Neuronal stem cell (in vitro differentiated cells): ENCODE measurements around the gene NLGN1.

ENCODE experiments used
- DNase-seq: peaks from one replicate; pipeline ENCODE4 v3.0.0-alpha.2; 2013; ENCODE audit warnings: low spot score
- H2AFZ ChIP-seq: one replicate; pipeline ENCODE4 v1.6.1; 2013; ENCODE audit warnings: mild to moderate bottlenecking, low read length, inconsistent platforms
- H2AK5ac ChIP-seq: 2 replicates; pipeline ENCODE4 v1.6.1; 2013; ENCODE audit warnings: low read depth, mild to moderate bottlenecking, inconsistent platforms, low read length, moderate library complexity, mixed read lengths
- H2BK120ac ChIP-seq: 2 replicates; pipeline ENCODE4 v1.6.1; 2013; ENCODE audit warnings: low read depth, mild to moderate bottlenecking, inconsistent platforms, low read length, moderate library complexity, mixed read lengths
- H2BK12ac ChIP-seq: one replicate; pipeline ENCODE4 v1.6.1; 2013; ENCODE audit warnings: low read length, inconsistent platforms
- H2BK15ac ChIP-seq: 2 replicates; pipeline ENCODE4 v1.6.1; 2013; ENCODE audit warnings: mild to moderate bottlenecking, low read length, inconsistent platforms, mixed read lengths
- H2BK5ac ChIP-seq: one replicate; pipeline ENCODE4 v1.6.1; 2013; ENCODE audit warnings: inconsistent platforms, mild to moderate bottlenecking, low read length, moderate library complexity
- H3K14ac ChIP-seq: one replicate; pipeline ENCODE4 v1.6.1; 2013; ENCODE audit warnings: low read length, inconsistent platforms
- H3K18ac ChIP-seq: 2 replicates; pipeline ENCODE4 v1.6.1; 2013; ENCODE audit warnings: low read length, inconsistent platforms
- H3K23ac ChIP-seq: 2 replicates; pipeline ENCODE4 v1.6.1; 2013; ENCODE audit warnings: low read depth, mild to moderate bottlenecking, mixed read lengths, low read length, inconsistent platforms; ENCODE audit not compliant: poor library complexity
- H3K27ac ChIP-seq: replicated peaks from 3 replicates; pipeline ENCODE4 v1.5.1; 2013; ENCODE audit warnings: low read length, inconsistent platforms
- H3K27me3 ChIP-seq, 3 experiments: 2 replicates each; pipeline ENCODE4 v1.6.1; 2013; ENCODE audit warnings: low read length in 3 of 3, mild to moderate bottlenecking in 2 of 3, inconsistent platforms in 1 of 3, low read depth in 1 of 3, mixed read lengths in 1 of 3, moderate library complexity in 1 of 3; ENCODE audit not compliant: control insufficient read depth in 3 of 3, insufficient read depth in 3 of 3
- H3K36me3 ChIP-seq, 2 donors: replicated peaks in 1 of 2; 2 replicates each; pipeline ENCODE4 v1.6.1; 2013; ENCODE audit warnings: low read length in 2 of 2; ENCODE audit not compliant: control insufficient read depth in 2 of 2, insufficient read depth in 2 of 2
- H3K4ac ChIP-seq: 2 replicates; pipeline ENCODE4 v1.6.1; 2013; ENCODE audit warnings: inconsistent platforms, mild to moderate bottlenecking, low read length, moderate library complexity
- H3K4me1 ChIP-seq, 2 donors: 1 replicate in 1 of 2; 2 replicates in 1 of 2; pipeline ENCODE4 v1.6.1; 2013; ENCODE audit warnings: low read length in 2 of 2, low read depth in 1 of 2; ENCODE audit not compliant: control insufficient read depth in 2 of 2, insufficient read depth in 1 of 2
- H3K4me2 ChIP-seq: one replicate; pipeline ENCODE4 v1.6.1; 2013; ENCODE audit warnings: mild to moderate bottlenecking, low read length, inconsistent platforms; ENCODE audit not compliant: insufficient read depth, poor library complexity, severe bottlenecking
- H3K4me3 ChIP-seq, 2 donors: 2 replicates each; pipeline ENCODE4 v1.5.1; 2013; ENCODE audit warnings: low read length in 2 of 2, mild to moderate bottlenecking in 2 of 2, inconsistent platforms in 1 of 2, moderate library complexity in 1 of 2
- H3K79me1 ChIP-seq: one replicate; pipeline ENCODE4 v1.6.1; 2013; ENCODE audit warnings: low read depth, mild to moderate bottlenecking, inconsistent platforms, low read length, moderate library complexity
- H3K9ac ChIP-seq: one replicate; pipeline ENCODE4 v1.6.1; 2013; ENCODE audit warnings: mild to moderate bottlenecking, low read depth, low read length, inconsistent platforms; ENCODE audit not compliant: poor library complexity
- H3K9me3 ChIP-seq, 2 donors: replicated peaks in 1 of 2; 2 replicates each; pipeline versions ENCODE3 to v1.6.1; 2013; ENCODE audit warnings: low read length in 2 of 2, mild to moderate bottlenecking in 2 of 2, inconsistent platforms in 1 of 2, low read depth in 1 of 2, mixed read lengths in 1 of 2, moderate library complexity in 1 of 2; ENCODE audit not compliant: control insufficient read depth in 2 of 2, insufficient read depth in 1 of 2
- H4K8ac ChIP-seq: one replicate; pipeline ENCODE4 v1.6.1; 2013; ENCODE audit warnings: low read depth, mild to moderate bottlenecking, inconsistent platforms, low read length, moderate library complexity
- H4K91ac ChIP-seq: one replicate; pipeline ENCODE4 v1.6.1; 2013; ENCODE audit warnings: low read length, low read depth, mild to moderate bottlenecking, inconsistent platforms; ENCODE audit not compliant: poor library complexity
- WGBS, 2 donors: extraction: QIAGEN DNeasy Blood & Tissue Kit; methylation state at CpG; one replicate each; pipeline ENCODE4 v1.1.7; 2013; ENCODE audit warnings: missing lambda C conversion rate in 2 of 2, mixed read lengths in 1 of 2; ENCODE audit not compliant: insufficient read length in 2 of 2, insufficient replicate concordance in 1 of 2; ENCODE audit errors: extremely low coverage in 2 of 2; 5-methylcytosine and 5-hydroxymethylcytosine counted together

The NLGN1 gene

GRCh38 chr3:173429076-173429475, 31.5 kb downstream of the NLGN1 start:
- no peaks in the 10 kb centered on the region for H3K27me3 ChIP-seq
- H3K14ac ChIP-seq, result no peak overlapping the region
- H3K4me1 ChIP-seq, result no peaks in the 10 kb centered on the region
- no peak overlapping the region for H2AFZ ChIP-seq
- H2BK5ac ChIP-seq, result no peak overlapping the region
- no peak overlapping the region for H3K18ac ChIP-seq
- no peak overlapping the region for H3K4me3 ChIP-seq
- no peak overlapping the region for H2BK12ac ChIP-seq
- H4K8ac ChIP-seq, result no peak overlapping the region
- no CpG with 5 or more reads among the region's 5 CpGs for WGBS, 2 donors
- no peak overlapping the region for H3K4me2 ChIP-seq
- no peaks in the 10 kb centered on the region for H3K36me3 ChIP-seq
- no peak for DNase-seq
- H2BK120ac ChIP-seq, result no peak overlapping the region
- H4K91ac ChIP-seq, result no peak overlapping the region
- H3K4ac ChIP-seq, result no peak overlapping the region
- no peak overlapping the region for H3K9ac ChIP-seq
- peaks cover 7% of the 10 kb centered on the region for H3K79me1 ChIP-seq
- no peak overlapping the region for H2AK5ac ChIP-seq
- no peak overlapping the region for H3K27ac ChIP-seq
- H2BK15ac ChIP-seq, result no peak overlapping the region
- no peak overlapping the region for H3K23ac ChIP-seq
- peaks cover 8 to 18% of the 10 kb centered on the region in 2 donors for H3K9me3 ChIP-seq

GRCh38 chr3:173429527-173429926, 32.0 kb downstream of the NLGN1 start:
- H2BK15ac ChIP-seq, result no peak overlapping the region
- H3K4ac ChIP-seq, result no peak overlapping the region
- H3K4me2 ChIP-seq, result no peak overlapping the region
- H3K36me3 ChIP-seq, result no peaks in the 10 kb centered on the region
- peaks cover 7% of the 10 kb centered on the region for H3K79me1 ChIP-seq
- no peak overlapping the region for H4K91ac ChIP-seq
- H3K27ac ChIP-seq, result no peak overlapping the region
- no peak overlapping the region for H3K9ac ChIP-seq
- no peaks in the 10 kb centered on the region for H3K4me1 ChIP-seq
- no peak overlapping the region for H3K14ac ChIP-seq
- H3K27me3 ChIP-seq, result no peaks in the 10 kb centered on the region
- H3K9me3 ChIP-seq, result peaks cover 8 to 16% of the 10 kb centered on the region in 2 donors
- H2BK120ac ChIP-seq, result no peak overlapping the region
- H2BK5ac ChIP-seq, result no peak overlapping the region
- no peak overlapping the region for H3K23ac ChIP-seq
- no CpG with 5 or more reads among the region's 1 CpG for WGBS, 2 donors
- H2AFZ ChIP-seq, result no peak overlapping the region
- H2AK5ac ChIP-seq, result no peak overlapping the region
- no peak overlapping the region for H3K4me3 ChIP-seq
- H4K8ac ChIP-seq, result no peak overlapping the region
- no peak for DNase-seq
- no peak overlapping the region for H2BK12ac ChIP-seq
- no peak overlapping the region for H3K18ac ChIP-seq

- H3K14ac ChIP-seq, result no peak overlapping the region
- WGBS, 2 donors, result no CpG with 5 or more reads among the region's 2 CpGs
These were observed 33.0 kb downstream of the NLGN1 start for GRCh38 chr3:173430576-173430975.

GRCh38 chr3:173439004-173439403, 41.5 kb downstream of the NLGN1 start:
- H2BK120ac ChIP-seq, result no peak overlapping the region
- no peak overlapping the region for H2AK5ac ChIP-seq
- H3K4me2 ChIP-seq, result no peak overlapping the region
- no peaks in the 10 kb centered on the region for H3K4me1 ChIP-seq
- H3K23ac ChIP-seq, result no peak overlapping the region
- H3K18ac ChIP-seq, result no peak overlapping the region
- H3K27me3 ChIP-seq, result no peaks in the 10 kb centered on the region
- H2BK12ac ChIP-seq, result no peak overlapping the region
- H3K4me3 ChIP-seq, result no peak overlapping the region
- H3K27ac ChIP-seq, result no peak overlapping the region
- no peak for DNase-seq
- no peak overlapping the region for H2AFZ ChIP-seq
- no peaks in the 10 kb centered on the region for H3K9me3 ChIP-seq
- H3K4ac ChIP-seq, result no peak overlapping the region
- no peak overlapping the region for H2BK15ac ChIP-seq
- H3K14ac ChIP-seq, result no peak overlapping the region
- H3K36me3 ChIP-seq, result no peaks in the 10 kb centered on the region
- no peak overlapping the region for H4K8ac ChIP-seq
- H3K9ac ChIP-seq, result no peak overlapping the region
- H2BK5ac ChIP-seq, result no peak overlapping the region
- WGBS, 2 donors, result no CpG with 5 or more reads among the region's 1 CpG
- H3K79me1 ChIP-seq, result peaks cover 2% of the 10 kb centered on the region
- H4K91ac ChIP-seq, result no peak overlapping the region

More at GRCh38 chr3:173430576-173430975, 33.0 kb downstream of the NLGN1 start:
- Histone ChIP-seq H3K4ac (no peak overlapping the region), H3K27me3 (no peaks in the 10 kb centered on the region), H2AK5ac (no peak overlapping the region), H3K79me1 (peaks cover 7% of the 10 kb centered on the region), H3K4me1 (no peaks in the 10 kb centered on the region), H3K4me3 (no peak overlapping the region), H2AFZ (no peak overlapping the region), H3K18ac (no peak overlapping the region), H3K23ac (no peak overlapping the region), H2BK15ac (no peak overlapping the region), H2BK12ac (no peak overlapping the region), H3K9ac (no peak overlapping the region), H2BK120ac (no peak overlapping the region), H3K4me2 (no peak overlapping the region), H4K8ac (no peak overlapping the region), H2BK5ac (no peak overlapping the region), H3K36me3 (no peaks in the 10 kb centered on the region), H3K27ac (no peak overlapping the region), H3K9me3 (peaks cover 6 to 16% of the 10 kb centered on the region in 2 donors), H4K91ac (no peak overlapping the region)
- DNase-seq, result no peak
